Measurements from ENCODE around the gene OVAAL.
A peak's percentile ranks its signal among the peaks of the same experiment; 100 is the strongest.

Gene OVAAL

DNA sequence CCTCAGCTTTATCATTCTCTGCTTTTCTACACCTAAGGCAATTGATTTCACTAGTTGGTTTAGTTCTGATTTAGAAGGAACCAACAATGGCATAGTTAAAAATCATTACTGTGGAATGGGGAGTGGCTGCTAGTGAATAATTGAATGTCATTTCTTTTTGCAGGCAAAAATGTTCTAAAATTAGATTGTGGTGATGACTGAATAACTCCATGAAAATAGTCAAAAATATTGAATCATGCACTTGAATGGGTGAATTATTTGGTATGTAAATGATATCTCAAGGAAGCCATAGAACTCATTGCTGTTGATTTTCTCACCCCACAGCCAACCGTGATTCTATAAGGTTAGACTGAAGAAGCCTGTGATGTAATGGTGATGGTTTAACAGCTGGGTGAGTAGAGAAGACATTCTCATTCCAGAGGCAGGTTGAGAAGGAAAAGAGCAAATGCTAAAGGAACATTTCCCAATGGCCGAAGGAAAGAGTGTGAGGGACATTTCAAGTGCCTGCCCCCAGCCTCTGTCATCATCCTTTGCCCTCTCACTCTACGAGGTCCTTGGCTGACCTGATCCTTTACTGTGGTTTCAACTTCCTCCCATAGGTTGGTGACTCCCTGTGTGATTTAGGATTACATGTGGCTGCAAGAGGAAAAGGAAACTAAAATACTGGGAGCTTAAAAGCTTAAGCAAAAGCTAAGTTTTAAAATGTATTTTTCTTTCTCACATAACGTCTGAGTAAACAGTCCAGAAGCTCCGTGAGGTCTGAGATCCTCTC lies 12.5 kb downstream of the OVAAL start:
- no peak for DNase-seq (ENCODE audit: low read depth in 3 of 3)

DNA sequence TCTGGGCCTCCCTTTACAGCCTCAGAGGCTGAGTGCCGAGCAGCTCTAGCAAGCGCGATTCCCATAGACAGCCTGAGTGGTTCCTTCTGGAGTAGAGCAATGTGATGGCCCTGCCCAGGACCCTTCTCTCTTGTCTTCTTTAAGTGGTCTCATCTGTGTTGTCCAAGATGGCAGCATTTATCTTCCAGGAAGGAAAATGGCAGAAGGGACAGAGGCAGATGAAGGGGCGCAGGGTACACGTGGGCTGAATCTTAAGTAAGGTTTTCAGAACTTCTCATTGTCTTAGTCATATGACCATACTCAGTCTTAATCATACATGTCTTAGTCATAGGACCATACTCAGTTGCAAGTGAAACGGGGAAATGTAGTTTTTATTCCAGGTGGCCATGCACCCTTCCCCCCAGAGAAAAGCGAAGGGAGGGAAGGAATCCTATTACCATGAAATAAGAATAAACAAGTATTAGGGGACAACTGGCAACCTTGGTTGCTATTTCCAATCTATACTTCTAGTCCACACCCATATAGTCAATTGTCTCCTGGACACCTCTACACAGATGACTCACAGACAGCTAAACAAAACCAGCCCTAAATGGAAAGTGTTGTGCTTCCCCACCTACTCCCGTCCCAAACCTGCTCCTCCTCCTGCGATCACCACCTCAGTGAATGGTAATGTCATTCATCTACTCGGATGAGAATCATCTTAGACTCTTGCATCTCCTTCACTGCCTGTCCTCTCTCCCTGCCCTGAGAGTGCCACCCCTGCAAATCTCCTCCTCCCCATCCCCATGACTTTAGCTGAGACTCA lies 13.3 kb downstream of the OVAAL start:
- peak in 1 of 3 experiments; percentile 16 for DNase-seq (ENCODE audit: low read depth in 3 of 3)

DNA sequence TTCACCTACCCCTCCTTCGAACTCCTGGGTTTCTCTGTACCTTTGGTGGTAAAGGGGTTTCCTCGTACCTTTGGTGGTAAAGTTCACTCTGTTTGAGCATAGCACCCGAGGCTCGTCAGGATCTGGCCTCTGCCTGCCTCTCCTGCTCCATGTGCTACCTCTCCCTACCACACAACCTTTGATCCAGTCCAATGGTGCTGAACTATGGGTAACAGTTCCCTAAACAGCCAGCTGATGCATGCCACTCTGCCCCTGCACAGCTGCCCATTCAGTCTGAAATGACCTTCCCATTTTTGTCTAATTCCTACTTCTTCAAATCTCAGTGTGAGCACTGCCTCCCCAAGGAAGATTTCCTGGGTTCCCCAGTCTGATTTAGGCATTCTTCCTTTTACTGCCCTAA lies 14.0 kb downstream of the OVAAL start:
- DNase-seq (ENCODE audit: low read depth in 3 of 3), result no peak

DNA sequence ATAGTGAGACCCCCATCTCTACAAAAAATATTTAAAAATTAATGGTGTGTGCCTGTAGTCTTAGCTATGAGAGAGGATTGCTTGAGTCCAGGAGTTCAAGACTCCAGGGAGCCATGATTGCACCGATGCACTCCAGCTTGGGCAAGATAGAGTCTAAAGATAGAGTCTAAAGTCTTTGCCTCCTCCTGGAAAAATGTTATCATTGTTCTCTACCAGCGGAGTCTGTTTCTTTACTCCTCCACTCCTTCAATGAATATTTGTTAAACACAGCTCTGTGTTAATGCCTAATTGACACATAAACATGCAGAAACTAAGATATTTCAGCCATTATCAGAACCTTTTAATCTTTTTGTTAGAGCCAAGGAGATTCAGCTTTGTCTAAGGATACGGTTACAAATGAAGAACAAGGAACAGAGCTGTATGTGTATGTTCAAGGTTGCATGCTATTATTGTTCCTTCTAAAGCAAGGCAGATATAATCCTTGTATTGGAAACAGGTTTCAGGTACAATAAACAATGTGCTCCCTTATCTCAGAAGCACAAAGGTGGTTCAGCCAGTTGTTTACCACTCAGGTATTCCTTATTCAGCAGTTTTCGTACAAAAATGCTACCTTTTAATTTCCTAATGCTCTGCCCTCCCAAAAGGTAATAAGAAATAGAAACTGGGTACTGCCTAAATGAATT lies 15.4 kb downstream of the OVAAL start:
- DNase-seq (ENCODE audit: low read depth in 3 of 3), result no peak

DNA sequence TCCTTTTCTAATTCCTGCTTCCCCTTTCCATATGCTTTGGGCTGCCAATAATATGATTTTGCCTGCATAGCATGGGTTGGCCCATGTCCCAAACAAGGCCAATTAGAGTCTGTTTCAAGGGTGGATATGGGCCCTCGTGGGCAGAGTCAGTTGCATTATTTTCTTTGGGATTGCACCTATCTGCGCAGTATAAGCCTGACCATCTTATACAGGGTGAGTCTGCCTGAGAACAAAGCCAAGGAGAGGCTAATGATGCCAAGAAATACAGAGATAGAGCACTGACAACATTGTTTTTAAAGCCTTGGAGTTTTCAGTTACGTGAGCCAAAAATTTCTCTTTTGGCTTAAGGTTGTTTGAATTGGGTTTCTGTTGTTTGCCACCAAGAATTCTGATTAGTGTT lies 18.6 kb downstream of the OVAAL start:
- no peak for DNase-seq (ENCODE audit: low read depth in 3 of 3)

DNA sequence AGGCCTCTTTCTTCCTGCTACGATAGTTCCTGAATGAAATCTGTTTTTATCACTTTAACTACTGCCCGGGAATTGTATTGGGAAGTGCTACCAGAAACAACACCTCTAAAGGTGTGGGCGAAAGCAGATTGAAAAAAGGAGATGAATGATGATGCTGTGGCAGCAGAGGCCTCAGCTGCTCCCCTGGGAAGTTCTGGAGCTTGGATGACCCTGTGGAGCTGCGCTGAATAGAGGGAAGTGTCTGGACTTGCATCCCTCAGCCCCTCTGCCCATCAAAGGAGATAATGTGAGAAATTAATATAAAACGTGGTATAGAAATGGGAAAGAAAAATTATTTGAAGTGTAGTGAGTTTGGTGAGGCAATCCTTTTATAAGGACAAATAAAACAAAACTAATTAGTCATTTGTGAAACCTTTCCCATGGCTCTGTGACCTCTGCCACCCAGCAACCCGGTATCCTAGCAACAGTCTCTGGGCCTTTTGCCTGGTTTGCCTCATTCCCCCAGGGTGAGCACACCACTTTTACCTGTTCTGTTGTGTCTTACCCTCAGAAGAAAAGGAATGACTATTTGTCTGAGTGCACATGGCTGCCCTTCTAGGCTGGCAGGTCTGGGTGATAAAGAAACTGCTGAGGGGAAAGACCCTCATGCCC lies 21.3 kb downstream of the OVAAL start:
- DNase-seq (ENCODE audit: low read depth in 3 of 3), result no peak

DNA sequence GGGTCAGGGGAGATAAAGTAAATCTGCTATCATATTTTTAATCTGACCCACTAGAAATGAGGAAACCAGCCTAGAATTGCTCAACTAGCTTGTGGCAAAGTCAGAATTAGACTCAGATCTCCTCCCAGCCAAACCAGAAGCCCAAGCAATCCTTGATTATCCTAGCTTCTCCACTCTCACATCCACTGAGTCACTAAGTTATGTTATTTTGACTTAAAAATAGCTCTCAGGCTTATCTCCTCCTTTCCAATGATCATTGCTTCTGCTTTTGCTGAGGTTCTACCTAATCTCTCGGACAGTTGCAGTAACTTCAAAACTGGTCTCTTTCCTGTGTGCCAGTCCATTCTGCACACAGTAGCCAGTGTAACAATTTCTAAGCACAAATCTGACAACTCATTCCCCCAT lies 22.9 kb downstream of the OVAAL start:
- DNase-seq (ENCODE audit: low read depth in 3 of 3), result no peak

DNA sequence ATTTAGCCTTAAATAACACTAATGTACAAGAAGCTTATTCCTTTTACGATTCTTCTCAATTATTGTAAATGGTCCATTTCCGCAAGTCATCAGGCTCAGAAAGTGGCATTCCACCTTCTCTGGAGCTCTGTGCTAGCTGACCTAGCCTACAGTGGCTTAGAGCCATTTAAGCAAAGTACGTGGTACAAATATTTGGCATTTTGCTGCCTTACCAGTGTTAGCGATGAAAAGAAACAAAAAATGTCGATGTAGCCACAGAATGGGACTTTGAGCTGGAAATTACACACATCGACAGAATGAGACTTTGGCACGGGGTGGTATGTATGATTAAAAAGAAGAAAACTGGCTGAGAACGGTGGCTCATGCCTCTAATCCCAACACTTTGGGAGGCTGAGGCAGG lies 26.1 kb downstream of the OVAAL start:
- DNase-seq (ENCODE audit: low read depth in 3 of 3), result no peak

DNA sequence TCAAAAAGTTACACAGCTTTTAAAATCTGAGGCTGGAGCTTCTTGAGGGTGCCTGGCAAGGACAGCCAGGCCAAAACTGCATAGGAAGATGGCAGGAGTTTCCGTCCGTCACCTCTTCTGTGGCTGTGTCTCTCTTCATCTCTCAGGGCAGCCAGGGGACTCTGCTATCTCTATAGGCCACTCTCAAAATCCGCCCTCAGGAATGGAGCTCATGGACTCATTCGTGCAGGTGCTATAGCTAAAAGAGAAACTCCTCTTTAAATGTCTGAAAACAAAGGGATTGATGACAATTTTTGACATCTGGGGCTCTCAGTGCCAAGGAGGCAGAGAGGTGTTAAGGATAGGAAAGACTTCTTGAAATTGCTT lies 27.2 kb downstream of the OVAAL start:
- no peak for DNase-seq (ENCODE audit: low read depth in 3 of 3)

DNA sequence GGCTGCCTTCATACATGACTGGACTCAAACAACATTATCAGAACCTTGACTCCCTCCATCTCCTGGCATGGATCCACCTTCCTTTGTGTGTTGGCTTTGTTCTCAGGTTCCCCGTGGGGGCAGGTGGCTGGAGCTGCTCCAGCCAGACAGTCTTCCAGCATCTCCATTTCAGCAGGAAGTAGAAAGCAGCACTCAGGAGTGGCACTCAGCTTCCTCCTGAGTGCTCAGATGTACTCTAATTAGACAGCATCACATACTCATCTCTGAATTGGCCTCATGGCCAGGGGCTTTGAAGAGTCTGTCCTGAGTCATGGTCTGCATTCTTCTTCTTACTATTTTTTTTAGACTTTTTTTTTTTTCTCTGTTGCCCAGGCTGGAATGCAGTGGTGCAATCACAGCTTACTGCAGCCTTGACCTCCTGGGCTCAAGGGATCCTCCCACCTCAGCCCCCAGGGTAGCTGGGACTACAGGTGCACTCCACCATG lies 27.9 kb downstream of the OVAAL start:
- DNase-seq (ENCODE audit: low read depth in 3 of 3), result no peak

DNA sequence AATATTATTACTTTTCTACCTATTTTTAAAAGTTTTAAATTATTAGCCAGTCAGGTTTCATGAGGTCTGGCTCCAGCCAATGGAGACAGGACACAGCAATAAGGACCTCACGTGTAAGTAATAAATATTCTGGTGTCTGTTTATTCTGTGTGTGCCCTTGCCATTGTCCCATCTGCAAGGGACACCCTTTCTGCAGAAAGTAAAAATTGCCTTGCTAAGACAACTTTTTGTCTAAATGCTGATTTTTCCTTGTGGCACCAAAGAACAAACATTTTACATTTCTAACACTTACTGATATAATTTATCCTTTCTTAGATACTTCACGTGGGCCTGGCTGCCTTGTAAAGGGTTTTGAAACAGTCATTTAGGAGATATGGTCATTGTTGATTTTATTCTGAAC lies 29.4 kb downstream of the OVAAL start:
- no peak for DNase-seq (ENCODE audit: low read depth in 3 of 3)

DNA sequence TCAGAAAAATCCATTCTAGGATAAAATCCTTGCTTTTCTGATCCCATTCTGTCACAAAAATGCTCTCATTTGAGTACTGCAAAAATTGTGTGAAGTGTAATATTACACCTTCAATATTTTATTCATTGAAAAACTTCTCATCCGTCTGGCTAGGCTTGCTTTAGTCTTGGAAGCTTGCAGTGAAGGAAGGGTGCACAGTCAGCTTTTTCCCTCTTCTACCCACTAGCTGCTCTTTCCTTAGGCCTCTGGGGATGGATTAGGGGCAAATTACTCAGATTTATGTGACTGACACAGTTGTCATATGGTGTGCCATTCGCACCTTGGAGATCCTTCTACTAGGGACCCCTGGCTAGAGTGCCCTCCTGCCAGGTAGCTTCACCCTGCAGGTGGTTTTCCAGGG lies 32.1 kb downstream of the OVAAL start:
- no peak for DNase-seq (ENCODE audit: low read depth in 3 of 3)

DNA sequence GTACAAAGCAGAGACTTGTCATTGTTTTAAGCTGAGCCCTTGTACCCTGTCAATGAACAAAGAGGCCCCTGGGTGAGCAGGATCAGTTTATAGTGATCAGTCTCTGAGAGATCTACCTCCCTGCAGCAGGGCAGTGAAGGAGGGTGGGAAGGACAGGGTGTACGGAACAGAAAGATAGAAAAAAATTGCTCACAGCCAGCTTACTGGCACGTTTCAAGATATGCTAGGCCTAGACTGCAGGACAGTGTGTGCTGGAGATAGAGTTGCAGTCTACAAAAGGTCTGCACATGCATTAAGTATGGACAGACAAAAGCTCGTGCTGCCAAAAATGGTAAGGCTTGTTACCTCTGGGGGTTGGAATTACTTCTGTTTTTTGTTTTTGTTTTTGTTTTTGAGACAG lies 34.6 kb downstream of the OVAAL start:
- no peak for DNase-seq (ENCODE audit: low read depth in 3 of 3)

DNA sequence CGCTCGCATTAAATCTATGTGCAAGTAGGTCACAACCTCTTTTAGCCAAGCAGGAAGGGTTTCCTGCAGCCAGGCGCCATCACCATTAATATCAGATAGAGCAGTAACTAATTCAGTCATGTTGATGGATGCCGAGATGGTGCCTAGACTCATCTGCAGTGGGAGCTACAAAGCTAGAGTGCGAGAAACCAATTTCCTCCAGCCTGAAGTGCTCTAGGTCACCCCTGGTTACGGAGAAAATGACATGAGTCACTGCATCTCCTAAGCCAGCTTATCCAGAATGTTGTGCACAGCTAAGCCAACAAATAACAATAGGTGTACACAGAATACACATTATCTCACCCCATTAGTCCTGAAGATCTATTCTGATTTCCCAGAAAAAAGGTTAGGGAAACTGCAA lies 36.0 kb downstream of the OVAAL start:
- no peak for DNase-seq (ENCODE audit: low read depth in 3 of 3)

DNA sequence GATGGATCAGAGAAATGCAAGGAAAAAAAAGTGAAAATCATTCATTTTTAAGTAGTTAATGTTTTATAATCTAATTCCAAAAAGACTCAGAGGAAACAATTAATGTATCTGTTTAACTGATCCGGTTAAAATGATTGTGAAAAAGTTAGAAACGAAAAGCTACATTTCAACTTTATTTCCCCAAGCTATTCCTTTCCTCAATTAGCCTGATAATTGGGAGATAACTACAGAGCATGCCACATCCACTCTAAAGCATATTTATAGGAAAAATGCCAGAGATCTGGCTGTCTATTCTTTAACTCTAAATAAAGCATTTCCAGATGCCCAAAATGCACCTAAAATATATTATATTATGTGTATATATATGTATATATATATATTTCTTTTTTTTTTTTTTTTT lies 37.2 kb downstream of the OVAAL start:
- DNase-seq (ENCODE audit: low read depth in 3 of 3), result no peak

DNA sequence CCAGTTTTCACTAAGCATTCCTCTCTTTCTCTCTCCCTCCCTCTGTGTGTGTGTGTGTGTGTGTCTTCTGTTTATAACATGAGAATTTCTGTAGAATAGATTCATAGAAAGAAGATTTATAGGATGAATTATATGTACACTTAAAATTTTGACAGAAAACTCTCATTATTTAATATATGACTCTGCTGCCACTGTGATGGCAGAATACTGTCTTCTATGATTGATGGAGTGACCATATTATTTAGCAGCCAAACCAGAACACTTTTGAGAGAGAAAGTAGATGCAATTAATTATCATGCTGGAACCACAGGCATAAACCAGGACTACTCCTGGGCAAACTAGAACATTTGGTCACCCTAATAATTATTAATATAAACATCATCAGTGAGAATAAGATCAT lies 38.8 kb downstream of the OVAAL start:
- DNase-seq (ENCODE audit: low read depth in 3 of 3), result no peak

DNA sequence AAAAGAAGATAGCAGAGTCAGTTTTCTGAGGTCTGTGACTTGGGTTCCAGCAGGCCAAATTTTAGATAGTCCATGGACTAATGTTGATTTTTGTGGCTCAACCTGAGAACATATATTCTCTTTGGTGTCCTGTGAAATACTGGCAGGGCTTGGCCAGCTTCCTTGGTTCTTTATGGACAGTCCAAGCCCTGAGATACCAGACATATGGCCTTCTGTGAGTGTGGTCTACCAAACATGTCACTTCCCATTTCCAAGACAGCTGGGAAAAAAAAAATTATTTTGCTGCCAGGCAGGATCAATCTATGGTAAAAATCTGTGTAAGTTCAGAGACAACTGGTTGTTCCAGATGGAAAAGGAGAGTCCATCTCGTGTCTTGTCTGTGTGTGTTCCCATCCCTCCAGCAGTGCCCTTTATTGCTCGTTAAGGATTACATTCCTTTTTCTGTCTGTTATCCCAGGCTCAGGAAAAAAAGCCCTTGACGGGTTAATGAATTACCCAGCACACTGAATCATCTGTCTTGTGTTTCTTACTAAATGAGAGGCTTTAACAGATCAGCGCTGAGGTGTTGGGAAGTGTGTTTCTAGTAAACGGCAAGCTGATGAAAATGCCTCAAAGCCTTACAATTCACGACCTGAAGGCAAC lies 39.7 kb downstream of the OVAAL start:
- no peak for DNase-seq (ENCODE audit: low read depth in 3 of 3)

DNA sequence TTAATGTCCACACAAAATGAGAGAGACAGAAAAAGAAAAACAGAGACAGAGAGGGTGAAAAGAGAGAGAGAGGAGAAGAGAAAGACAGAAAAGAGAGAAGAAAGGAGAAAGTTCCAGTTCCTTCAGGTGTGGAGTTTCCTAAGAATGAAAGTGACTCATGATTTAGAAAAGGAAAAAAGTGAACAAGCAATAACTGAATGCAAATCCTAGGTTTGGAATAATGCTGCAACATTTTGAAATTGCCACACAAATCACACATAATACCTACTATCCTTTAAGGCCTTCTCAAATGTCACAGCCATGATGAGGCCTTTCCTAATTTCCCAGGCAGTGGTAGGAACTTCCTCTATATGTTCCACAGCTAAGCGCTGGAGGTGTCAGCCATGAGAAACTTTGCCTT lies 41.6 kb downstream of the OVAAL start:
- no peak for DNase-seq (ENCODE audit: low read depth in 3 of 3)

DNA sequence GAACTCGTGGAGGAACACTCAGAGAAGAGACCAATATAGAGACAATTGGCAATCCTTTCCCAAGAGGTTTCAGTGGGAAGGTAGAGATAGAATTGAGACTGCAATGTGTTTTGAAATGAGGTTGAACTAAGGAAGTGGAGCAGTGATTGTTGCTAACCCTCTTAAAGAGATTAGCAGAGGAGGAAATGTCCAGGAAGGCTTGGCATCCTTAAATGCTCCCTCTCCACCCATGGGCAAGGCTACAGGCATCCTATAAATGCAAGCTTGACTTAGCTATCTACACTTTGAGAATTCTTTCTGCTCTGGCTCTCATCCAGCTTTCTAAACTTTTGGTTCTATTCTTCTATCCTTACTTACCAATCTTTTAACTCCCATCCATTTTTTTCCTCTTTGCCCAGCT lies 42.7 kb downstream of the OVAAL start:
- no peak for DNase-seq (ENCODE audit: low read depth in 3 of 3)

DNA sequence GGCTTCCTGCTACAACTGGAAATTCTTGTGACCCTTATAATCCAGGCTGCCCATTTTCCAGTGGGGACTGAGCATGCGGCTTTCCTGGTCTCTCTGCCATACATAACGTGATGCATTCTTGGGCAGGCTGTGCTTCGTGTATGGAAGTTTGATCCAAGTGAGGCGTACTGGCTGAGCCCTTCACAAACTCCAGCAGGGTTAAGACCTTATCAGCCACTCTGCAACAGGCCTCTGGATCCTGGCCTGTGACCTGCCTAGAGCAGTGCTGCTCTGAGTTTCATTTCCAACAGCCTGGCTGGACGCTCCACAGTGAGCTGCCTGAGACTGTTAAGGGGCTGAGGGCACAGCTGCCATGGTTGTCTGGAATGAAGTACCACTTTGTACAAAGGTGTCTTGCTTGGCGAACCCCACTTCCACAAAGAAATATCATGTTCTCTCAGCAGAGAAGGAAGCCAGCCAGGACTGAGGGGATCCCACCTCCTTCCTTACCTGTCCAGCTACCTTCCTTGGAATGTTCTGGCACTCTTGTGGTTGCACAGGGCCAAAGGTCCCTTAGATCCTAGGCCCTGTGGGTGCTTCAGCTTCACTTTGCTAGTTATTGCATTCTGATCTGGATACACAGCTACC lies 44.6 kb downstream of the OVAAL start:
- no peak for DNase-seq (ENCODE audit: low read depth in 3 of 3)

DNA sequence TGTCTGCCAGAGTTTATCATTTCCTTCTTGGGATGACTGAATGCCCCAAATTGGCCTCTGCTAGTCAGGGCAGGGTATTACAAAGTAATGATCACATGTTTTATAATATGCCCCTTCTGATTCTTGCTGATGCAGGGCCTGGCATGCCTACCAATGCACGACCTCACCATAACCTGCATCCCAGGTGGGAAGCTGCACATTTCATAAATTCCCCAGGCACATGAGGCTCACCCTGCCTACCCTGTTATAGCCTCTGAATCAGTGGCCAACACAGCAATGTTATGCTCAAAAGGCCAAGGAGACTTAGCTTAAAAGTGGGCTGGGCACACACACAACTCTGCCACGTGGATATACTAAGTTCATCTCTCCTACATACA lies 45.1 kb downstream of the OVAAL start:
- no peak for DNase-seq (ENCODE audit: low read depth in 3 of 3)
